B cell (primary cell): ENCODE results near the gene MTMR10.

ENCODE experiments used
- CTCF ChIP-seq: fragments of 200-600 bp; IDR thresholded peaks from one replicate; pipeline ENCODE4 v1.8.0; 2022; ENCODE audit warnings: antibody characterized with exemption, mild to moderate bottlenecking
- EZH2 ChIP-seq: IDR thresholded peaks from 2 replicates; pipeline ENCODE4 v1.6.1; 2012; ENCODE audit warnings: borderline replicate concordance, low read depth, mild to moderate bottlenecking, moderate library complexity, low read length; ENCODE audit not compliant: insufficient read depth, poor library complexity, severe bottlenecking

DNA sequence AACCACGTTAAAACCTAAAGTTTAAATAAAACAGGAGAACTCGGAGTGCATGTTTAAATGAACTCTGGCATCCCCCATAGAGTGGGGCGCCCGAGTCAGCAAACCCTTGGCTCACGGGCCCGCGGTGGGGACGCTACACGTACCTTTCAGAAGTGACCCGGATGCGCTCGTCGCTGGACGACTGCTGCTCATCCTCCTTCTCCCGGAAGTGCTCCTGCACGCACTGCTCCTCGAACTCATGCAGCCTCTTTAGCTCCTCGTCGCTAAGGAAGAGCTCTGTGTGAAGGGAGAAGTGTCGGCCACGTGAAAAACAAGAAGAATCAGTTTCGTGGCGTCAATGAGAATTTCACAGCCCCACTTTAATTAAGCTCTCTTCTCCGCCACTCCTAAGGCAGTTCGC is 34.6 kb upstream of the MTMR10 start:
- TF ChIP-seq CTCF (no peak), EZH2 (no peak)
